ENCODE data around the gene NUMA1. TPM values are rescaled to one million over a fixed set of nuclear protein-coding genes. Genes with fewer than 3 reads are reported as not detected.

The NUMA1 gene
- total and polyA plus RNA-seq, 2 of the 8 experiments (the other 6 are each of a cell fraction or from before 2014, with no cell fraction given) = 101 to 107 TPM

GRCh38 chr11:72119198-72119597 is 38.9 kb upstream of the NUMA1 start:
- H2BK15ac ChIP-seq (ENCODE audit: low read length) = no peak overlapping the region
- no peaks in the 10 kb centered on the region for H3K79me2 ChIP-seq (ENCODE audit: control insufficient read depth in 1 of 2, insufficient read depth in 2 of 2, low read length in 2 of 2)
- no peak overlapping the region for H4K8ac ChIP-seq (ENCODE audit: extremely low read depth, insufficient read depth, low read length)
- H3K4me2 ChIP-seq (ENCODE audit: insufficient read depth in 1 of 2, low read depth in 2 of 2, low read length in 2 of 2) = no peak overlapping the region
- no peaks in the 10 kb centered on the region for H3K79me1 ChIP-seq (ENCODE audit: low read depth, low read length)
- H2BK20ac ChIP-seq (ENCODE audit: low read length) = no peak overlapping the region
- no peak overlapping the region for H3K18ac ChIP-seq (ENCODE audit: extremely low read depth, low read length)
- no peak overlapping the region for H3K9ac ChIP-seq (replicated peaks in 1 of 4; ENCODE audit: extremely low read depth in 1 of 4, low read depth in 3 of 4, low read length in 3 of 4)
- CTCF ChIA-PET (ENCODE audit: partially characterized antibody) = interaction anchor here (3.1 kb wide), 1 partner anchor 25 kb away, joined by 15 read pairs; no protein-coding TSS in a partner anchor
- H3K9me3 ChIP-seq (ENCODE audit: insufficient read depth in 2 of 2, low read depth in 1 of 2, low read length in 1 of 2) = peaks cover 0 to 4% of the 10 kb centered on the region in 2 experiments; a peak in 2 of 4 replicates
- H3K23me2 ChIP-seq (ENCODE audit: low read depth, low read length) = no peaks in the 10 kb centered on the region
- H3K4me3 ChIP-seq (ENCODE audit: extremely low read depth in 1 of 4, insufficient read depth in 2 of 4, low read depth in 3 of 4, low read length in 4 of 4) = no peak overlapping the region
- H4K91ac ChIP-seq (replicated peaks; ENCODE audit: insufficient read length, low read length) = no peak overlapping the region
- H2BK5ac ChIP-seq (ENCODE audit: low read depth, low read length) = no peak overlapping the region
- 87% methylated on average over 6 of the region's 6 CpGs; no CpG with 5 or more reads in 1 of the 2 experiments for WGBS, 2 experiments (ENCODE audit: extremely low coverage in 1 of 2, insufficient coverage in 1 of 2, insufficient read length in 1 of 2, insufficient replicate concordance in 2 of 2, low coverage in 1 of 2, low lambda C conversion rate in 2 of 2, missing lambda C conversion rate in 1 of 2)
- no peak overlapping the region for H3K56ac ChIP-seq (replicated peaks; ENCODE audit: insufficient read length, low read depth, low read length)
- H4K5ac ChIP-seq (ENCODE audit: insufficient read length, low read depth, low read length) = no peak overlapping the region
- H2BK120ac ChIP-seq (replicated peaks; ENCODE audit: low read depth, low read length) = no peak overlapping the region
- no peaks in the 10 kb centered on the region for H3K4me1 ChIP-seq (replicated peaks in 1 of 4; ENCODE audit: control insufficient read depth in 3 of 4, insufficient read depth in 4 of 4, low read length in 3 of 4)
- peaks cover 0 to 9% (median 3%) of the 10 kb centered on the region in 4 experiments; a peak in 5 of 7 replicates for H3K27me3 ChIP-seq (replicated peaks in 1 of 4; ENCODE audit: control insufficient read depth in 3 of 4, extremely low read depth in 1 of 4, insufficient read depth in 3 of 4, low read length in 3 of 4)
- FAIRE-seq (no peak), DNase-seq (ENCODE audit: low read depth in 1 of 2, low spot score in 2 of 2) (no peak)
- H2AFZ ChIP-seq (ENCODE audit: low read length) = no peak overlapping the region
- H3K4ac ChIP-seq (replicated peaks; ENCODE audit: insufficient read length, low read depth, low read length) = no peak overlapping the region
- H3K27ac ChIP-seq (ENCODE audit: low read depth, low read length) = no peak overlapping the region
- POLR2A ChIA-PET (ENCODE audit: partially characterized antibody) = interaction anchor here (0.9 kb wide), 1 partner anchor 11 kb away, joined by 3 read pairs; no protein-coding TSS in a partner anchor
- H3K23ac ChIP-seq (ENCODE audit: insufficient read length) = no peak overlapping the region
- H2AK5ac ChIP-seq (ENCODE audit: low read depth, low read length) = no peak overlapping the region
- no peak overlapping the region for H3K14ac ChIP-seq (ENCODE audit: insufficient read length)
- H3K36me3 ChIP-seq (ENCODE audit: control insufficient read depth in 2 of 4, insufficient read depth in 4 of 4, low read length in 3 of 4) = no peaks in the 10 kb centered on the region
- no peaks in the 10 kb centered on the region for H4K20me1 ChIP-seq (replicated peaks in 1 of 2; ENCODE audit: control insufficient read depth in 1 of 2, insufficient read depth in 2 of 2, low read length in 2 of 2)
- H2BK12ac ChIP-seq (ENCODE audit: low read depth, low read length) = no peak overlapping the region
- TF ChIP-seq BRCA1 (IDR thresholded peaks at IDR 0.05; ENCODE audit: low read depth, low read length) = no peak
- no peak for TF ChIP-seq YY1 (IDR thresholded peaks at IDR 0.05; ENCODE audit: low read depth, low read length)
- TF ChIP-seq SUZ12 (IDR thresholded peaks at IDR 0.05; ENCODE audit: low read length) = no peak
- TF ChIP-seq TAF7 (optimal IDR thresholded peaks at IDR 0.05; ENCODE audit: borderline replicate concordance, low read depth, low read length) = no peak
- TF ChIP-seq ASH2L (IDR thresholded peaks at IDR 0.05; ENCODE audit: low read length) = no peak
- no peak for TF ChIP-seq POLR2A (IDR thresholded peaks at IDR 0.05; ENCODE audit: control extremely low read depth in 1 of 2, low read depth in 2 of 2, low read length in 2 of 2)
- TF ChIP-seq GTF2F1 (IDR thresholded peaks at IDR 0.05; ENCODE audit: borderline replicate concordance, low read depth, low read length) = no peak
- no peak for TF ChIP-seq CTCF (IDR thresholded peaks at IDR 0.05; ENCODE audit: control extremely low read depth in 1 of 3, insufficient read depth in 1 of 3, low read depth in 1 of 3, low read length in 3 of 3)
